Right kidney (tissue), 1 donor: ENCODE results near the gene GRAMD1B.
"Not testable (repeated sequence)": the region's sequence is repeated elsewhere in the genome, so short reads cannot be mapped to it uniquely, and the experiment has no call there.

Experiments
- DNase-seq: peaks from one replicate; pipeline ENCODE4 v3.0.0-alpha.2; 2016

Gene GRAMD1B

DNA sequence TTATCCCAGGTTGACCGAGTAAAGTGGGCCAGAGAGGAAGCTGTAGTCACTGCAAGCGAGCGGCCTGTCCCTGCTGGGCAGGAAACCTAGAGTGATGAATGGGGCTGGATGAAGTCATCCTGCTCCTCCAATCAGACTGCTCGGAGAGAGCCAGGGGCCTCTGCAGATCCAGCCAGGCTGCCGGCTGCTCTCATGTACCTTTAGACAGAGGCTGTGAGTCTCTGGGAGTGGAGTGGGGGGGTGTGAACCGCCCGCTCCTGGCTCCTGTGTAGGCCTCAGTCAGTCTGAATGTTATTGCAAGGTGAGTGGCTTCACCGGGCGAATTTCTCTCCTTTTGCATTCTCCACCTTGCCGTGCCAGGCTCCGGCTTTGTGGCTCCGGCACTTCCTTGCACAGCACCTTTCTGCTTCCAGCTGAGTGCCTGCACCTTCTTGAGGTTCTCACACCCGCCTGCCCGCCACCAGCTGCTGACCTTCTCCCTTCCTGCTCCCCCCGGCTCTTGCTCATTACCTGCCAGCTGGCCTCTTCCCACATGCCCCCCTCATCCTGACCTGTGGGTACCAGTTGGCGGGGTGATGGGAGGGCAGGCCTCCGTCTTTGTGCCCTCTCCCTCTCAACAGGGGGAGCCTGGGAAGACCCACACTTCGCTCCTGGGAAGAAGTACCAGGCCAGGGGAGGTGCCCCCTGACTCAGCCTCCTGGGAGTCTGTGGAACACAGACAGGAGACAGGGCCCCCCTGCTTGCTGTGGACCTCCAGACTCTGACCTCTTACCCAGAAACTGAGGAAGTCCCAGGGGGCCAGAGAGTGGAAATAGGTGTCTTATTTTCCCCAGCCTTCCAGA is 79.9 kb downstream of the GRAMD1B start:
- peak; percentile 36 for DNase-seq

DNA sequence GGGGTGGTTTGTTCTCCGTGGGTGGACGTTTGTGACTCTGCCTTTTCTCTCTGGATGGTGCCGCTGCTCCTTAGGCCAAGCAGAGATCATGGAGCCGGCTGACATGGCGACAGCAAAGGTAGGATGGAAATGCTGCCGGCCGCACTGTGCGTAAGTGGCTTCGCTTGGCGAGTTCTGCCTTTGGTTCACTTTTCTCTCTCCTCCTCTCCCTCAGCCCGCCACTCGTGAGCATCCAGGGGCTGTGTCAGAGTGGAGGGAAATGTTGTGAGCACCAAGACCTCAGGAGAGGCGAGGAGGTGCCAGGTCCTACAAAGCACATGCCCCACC is 80.5 kb downstream of the GRAMD1B start:
- DNase-seq, result no peak

- peak; percentile 69 for DNase-seq
These were observed 81.2 kb downstream of the GRAMD1B start for GRCh38 chr11:123511037-123511870.

DNA sequence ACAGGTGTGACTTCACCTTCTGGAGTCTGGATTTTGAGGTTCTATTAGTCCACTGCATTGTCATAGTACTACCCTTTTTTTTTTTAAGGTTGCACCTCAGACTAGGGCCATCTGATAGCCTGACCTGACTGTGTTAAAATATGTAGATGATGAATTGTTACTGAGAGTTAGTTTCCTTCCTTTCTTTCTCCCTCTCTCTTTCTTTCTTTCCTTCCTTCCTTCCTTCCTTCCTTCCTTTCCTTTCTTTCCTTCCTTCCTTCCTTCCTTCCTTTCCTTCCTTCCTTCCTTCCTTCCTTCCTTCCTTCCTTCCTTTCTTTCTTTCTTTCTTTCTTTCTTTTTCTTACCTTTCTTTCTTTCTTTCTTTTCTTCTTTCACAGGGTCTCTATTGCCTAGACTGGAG is 83.2 kb downstream of the GRAMD1B start:
- DNase-seq, result not testable (repeated sequence)

DNA sequence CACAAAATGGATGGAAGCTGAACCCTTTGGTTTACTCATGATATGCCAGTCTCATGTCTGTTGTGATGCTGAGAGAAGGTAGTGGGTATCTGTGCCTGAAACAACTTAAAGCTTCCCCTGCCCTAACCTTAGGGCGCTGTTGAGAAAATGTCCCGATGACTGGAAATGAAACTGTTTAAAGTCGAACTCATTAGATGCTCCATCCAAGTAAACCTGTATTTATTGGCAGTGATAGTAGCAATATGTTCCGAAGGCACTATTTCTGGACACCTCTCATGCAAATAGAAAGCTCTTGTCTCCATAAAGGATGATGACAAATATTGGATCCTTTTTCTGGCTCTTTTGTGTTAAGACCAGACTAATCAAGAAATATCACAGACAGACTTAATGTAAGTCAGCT is 86.2 kb downstream of the GRAMD1B start:
- no peak for DNase-seq

DNA sequence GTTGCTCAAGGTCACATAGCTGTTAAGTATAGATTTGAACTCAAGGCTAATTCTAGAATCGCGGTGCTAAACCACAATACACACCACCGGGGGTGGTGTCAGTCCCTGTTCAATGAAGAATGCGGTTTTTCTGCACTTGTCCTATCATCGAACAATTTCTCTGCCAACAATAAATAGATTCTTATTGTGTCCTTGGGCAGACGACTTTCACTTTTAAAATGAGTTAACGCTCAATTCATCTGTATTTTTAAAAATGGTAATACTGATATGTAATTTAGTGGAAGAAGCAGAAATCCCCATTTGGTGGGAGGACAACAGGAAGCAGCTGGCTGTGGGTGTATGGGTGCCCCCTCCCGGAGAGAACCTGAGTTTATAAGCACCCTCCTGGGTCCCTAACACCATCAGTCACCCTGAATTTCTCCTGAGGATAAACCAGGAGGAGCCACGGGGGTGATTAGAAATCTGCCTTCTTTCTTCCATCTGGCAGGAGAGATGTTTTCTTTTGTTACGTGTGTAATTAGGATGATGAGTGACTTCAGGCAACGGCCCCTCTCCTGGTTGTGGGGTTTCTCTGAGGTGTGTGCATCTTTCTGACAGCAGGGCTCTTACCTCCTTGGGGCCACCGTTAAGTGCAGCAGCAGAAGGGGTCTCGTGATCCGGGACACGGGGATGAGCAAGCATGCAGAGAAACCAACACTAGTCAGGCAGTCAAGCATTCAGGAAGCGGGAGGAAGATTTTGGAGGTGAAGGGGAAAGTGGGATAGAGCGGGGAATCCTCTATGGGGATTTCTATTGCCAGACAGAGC is 87.7 kb downstream of the GRAMD1B start:
- no peak for DNase-seq

- no peak for DNase-seq
These were observed 88.5 kb downstream of the GRAMD1B start for GRCh38 chr11:123518496-123519054.

DNA sequence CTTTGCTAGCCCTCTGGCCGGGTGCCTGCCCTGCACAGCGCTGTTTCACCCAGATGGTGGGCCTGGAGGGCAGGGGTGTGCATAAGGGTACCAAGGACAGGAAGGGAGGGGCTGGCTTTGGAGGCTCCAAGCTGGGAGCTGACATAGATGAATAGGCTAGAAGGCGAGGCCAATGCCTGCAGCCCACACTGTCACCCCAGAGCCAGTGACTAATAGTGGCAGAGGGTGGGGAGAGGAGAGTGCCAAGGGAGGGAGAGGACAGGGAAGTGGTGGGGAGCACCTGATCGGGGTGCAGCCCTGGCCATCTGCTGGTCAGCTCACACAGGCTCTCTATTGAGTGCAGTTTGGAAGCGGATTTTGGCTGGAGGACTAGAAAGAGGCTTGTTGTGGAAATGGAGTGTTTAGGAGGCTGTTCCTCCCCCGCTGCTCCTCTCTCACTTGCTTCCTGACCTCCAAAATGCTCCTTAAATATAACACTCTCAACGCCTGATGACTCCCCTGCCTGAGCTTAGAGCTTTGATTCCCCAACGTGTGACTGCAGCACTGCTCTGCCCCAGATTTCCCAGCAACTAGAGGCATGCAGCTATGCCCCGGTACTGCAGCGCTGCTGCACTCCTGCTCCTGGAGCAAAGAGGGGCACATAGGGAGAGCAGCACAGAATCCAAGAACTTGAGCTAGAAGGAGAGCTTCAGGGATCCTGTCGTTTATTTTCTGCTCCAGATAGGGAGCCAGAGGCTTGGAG is 89.2 kb downstream of the GRAMD1B start:
- DNase-seq, result peak; percentile 34

GRCh38 chr11:123519797-123520193 is 89.7 kb downstream of the GRAMD1B start:
- no peak for DNase-seq

- not testable (repeated sequence) for DNase-seq
These were observed 90.4 kb downstream of the GRAMD1B start for GRCh38 chr11:123520476-123520875.

GRCh38 chr11:123521001-123521400 is 90.9 kb downstream of the GRAMD1B start:
- no peak for DNase-seq

DNA sequence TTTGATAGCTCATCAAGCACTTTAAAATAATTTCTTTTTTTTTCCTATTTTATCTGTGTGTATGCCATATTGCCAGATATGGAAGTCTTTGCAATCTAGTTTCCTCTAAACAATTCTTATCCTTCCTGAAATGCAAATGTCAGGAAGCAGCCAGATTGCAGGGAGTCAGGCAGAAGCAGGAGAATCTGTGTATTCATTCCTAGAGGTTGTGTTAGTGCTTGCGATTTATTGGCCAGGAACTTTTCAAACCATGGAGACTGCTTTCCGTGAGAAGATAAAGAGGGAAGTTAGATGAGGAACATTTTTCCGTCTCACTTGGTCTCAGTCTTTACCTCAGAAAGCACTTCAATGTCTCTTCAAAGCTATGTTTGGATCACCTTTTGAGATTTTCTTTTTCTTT is 91.9 kb downstream of the GRAMD1B start:
- no peak for DNase-seq

DNA sequence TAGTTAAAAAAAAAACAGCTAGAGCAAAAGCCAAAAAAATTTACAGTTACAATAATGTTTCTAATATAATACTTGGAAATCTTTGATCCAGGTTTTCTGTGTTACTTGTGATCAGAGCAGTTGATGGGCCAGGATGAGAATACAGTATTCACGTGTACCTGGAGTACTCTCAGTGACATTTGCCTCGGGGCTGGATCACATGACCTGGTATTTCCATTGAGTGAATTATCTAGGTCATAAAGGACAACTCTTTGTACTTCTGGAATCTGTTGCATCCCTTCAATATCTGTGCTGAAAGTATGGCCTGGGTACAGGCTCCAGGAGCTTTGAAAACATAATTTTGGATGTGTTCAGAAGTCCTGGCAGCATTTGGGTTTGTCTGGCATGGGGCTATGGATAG is 93.5 kb downstream of the GRAMD1B start:
- no peak for DNase-seq

- no peak for DNase-seq
These were observed 95.0 kb downstream of the GRAMD1B start for GRCh38 chr11:123525097-123525496.

DNA sequence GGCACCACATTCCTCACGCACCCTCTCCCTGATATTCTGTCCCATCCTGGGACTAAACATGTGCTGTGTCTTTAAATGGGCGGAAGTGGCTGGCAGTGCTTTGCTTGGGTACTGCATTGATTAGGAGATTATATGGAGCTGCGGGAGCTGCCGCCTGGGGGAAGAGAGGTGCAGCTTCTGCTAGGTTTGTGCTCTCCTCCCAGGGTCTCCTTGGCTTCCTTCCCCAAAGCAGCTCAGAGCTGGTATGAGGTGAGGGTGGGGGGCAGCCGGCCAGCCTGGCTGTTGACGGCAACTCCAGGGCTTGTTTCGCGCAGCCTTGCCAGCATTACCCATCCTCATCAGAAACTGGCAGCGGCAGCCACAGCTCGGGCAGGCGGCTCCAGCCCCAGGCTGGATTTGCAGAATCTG is 95.4 kb downstream of the GRAMD1B start:
- no peak for DNase-seq

GRCh38 chr11:123526027-123526805 is 96.1 kb downstream of the GRAMD1B start:
- no peak for DNase-seq

DNA sequence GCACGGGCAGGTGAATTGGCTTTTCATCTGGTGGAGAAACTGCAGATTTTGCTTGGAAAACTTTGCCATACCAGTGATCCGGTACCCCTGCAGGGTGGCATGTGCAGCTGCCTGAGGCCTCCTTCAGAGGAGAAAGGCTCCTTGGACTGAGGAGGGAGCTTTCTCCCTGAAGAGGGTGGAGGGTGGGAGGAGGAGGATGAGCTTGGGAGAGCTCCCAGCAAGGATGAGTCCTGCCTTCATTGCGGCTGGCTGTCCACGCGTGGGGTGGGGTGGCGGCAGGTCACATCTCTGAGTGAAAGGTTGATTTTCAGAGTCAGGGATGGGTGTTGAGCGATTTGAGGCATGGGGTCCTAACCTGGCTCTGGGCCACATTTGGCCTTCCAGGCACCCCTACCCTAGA is 96.8 kb downstream of the GRAMD1B start:
- DNase-seq, result no peak

GRCh38 chr11:123527526-123527925 is 97.5 kb downstream of the GRAMD1B start:
- no peak for DNase-seq

DNA sequence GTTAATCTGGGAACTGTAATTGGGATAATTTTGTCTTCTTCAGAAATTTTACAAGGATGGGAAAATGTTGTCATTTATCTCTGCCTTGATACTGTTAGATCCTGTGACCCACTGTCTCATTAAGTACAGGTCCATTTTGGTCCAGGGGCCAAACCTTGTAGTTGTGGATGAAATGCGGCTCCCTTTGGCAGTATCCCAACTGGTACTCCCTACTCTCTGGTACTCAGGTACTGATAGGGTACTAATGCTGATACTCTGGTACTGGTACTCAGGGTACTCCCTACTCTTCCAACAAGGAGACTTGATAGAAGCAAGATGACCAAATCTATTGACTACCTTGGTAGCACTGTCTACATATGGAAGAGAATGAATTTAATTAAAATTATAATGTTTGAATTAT is 97.9 kb downstream of the GRAMD1B start:
- DNase-seq, result no peak

DNA sequence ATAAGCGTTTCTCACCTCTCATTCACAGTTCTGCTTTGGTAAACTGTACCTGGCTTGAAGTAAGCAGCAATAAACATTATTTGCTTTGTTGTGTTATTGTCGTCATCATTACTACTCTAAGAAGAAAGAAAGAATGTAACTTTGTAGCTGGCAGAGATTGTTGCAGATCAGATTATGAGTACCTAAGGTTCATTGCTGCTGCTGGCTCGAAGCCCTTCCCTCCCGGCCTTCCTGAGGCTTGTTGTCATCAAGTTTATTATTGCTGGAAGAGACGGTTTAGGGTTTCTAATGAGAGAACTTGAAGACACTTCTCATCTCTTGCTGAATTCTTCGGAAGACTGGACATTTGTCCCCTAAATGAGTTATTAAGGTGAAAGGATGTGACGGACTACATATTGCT is 101.3 kb downstream of the GRAMD1B start:
- no peak for DNase-seq

DNA sequence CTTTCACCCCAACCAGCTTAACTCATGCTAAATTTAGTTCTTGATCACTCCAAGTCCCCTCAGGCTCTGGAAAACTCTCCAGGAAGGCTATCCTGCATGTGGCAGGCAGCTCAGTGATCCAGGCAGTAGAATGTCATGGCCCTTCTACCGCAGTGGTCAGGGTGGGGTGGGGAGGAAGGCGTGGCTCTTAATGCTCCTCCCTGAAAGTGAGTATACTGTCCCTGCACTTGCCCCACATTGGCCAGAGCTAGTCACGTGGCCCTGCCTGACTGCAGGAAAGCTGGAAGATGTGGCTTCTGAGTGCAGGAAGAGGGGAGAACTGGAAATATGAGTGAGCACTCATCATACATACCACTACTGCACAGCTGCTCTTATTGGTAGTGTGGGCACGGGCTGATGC is 102.1 kb downstream of the GRAMD1B start:
- DNase-seq, result no peak
